HepG2 (cell line): Measurements from ENCODE around the gene MYOC.

Experiments used
- HIVEP1 ChIP-seq: sonication (generic); formaldehyde crosslinking; IDR thresholded peaks from 2 replicates; pipeline ENCODE4 v1.4.0; 2020; ENCODE audit warnings: mild to moderate bottlenecking, missing genetic modification reagents
- JUNB ChIP-seq: sonication (generic); formaldehyde crosslinking; IDR thresholded peaks from 2 replicates; pipeline ENCODE4 v1.8.0; 2022; ENCODE audit warnings: missing genetic modification reagents, mild to moderate bottlenecking, borderline replicate concordance
- JUND ChIP-seq: sonication (generic); formaldehyde crosslinking; IDR thresholded peaks from 2 replicates; pipeline ENCODE4 v1.8.0; 2022; ENCODE audit warnings: mild to moderate bottlenecking, missing genetic modification reagents
- NPAS2 ChIP-seq: sonication (generic); formaldehyde crosslinking; IDR thresholded peaks from 2 replicates; pipeline ENCODE4 v1.8.0; 2022; ENCODE audit warnings: mild to moderate bottlenecking, missing genetic modification reagents, borderline replicate concordance
- POLR2A ChIP-seq, 2 experiments: IDR thresholded peaks; 2 replicates each; pipeline ENCODE4 v1.6.1; 2011; ENCODE audit warnings: low read depth in 2 of 2, low read length in 2 of 2, mild to moderate bottlenecking in 1 of 2, moderate library complexity in 1 of 2; ENCODE audit not compliant: insufficient read depth in 1 of 2
- POLR2AphosphoS2 ChIP-seq: IDR thresholded peaks from 2 replicates; pipeline ENCODE4 v1.6.1; 2011; ENCODE audit warnings: low read depth, low read length, improper control_type of control experiment
- SMARCC2 ChIP-seq: fragments of 450-650 bp; IDR thresholded peaks from 2 replicates; pipeline ENCODE4 v1.6.1; 2017; ENCODE audit warnings: antibody characterized with exemption, mild to moderate bottlenecking
- TCF12 ChIP-seq, 2 experiments: fragments of 450-650 bp in 1 of 2; sonication (generic) in 1 of 2; formaldehyde crosslinking in 1 of 2; IDR thresholded peaks; 2 replicates each; pipeline versions ENCODE4 v1.6.1 to v1.8.0; 2017 to 2022; ENCODE audit warnings: antibody characterized with exemption in 1 of 2, mild to moderate bottlenecking in 1 of 2, missing genetic modification reagents in 1 of 2, moderate library complexity in 1 of 2
- TF ChIP-seq, protein P1 (sequence below): sonication (generic); formaldehyde crosslinking; IDR thresholded peaks from 2 replicates; pipeline ENCODE4 v1.5.0; 2020; ENCODE audit warnings: mild to moderate bottlenecking, missing genetic modification reagents, moderate library complexity
- TF ChIP-seq, protein P2 (sequence below), 2 experiments: sonication (generic) in 1 of 2; formaldehyde crosslinking in 1 of 2; IDR thresholded peaks; 2 replicates each; pipeline versions ENCODE4 v1.5.1 to v1.6.1; 2011 to 2020; ENCODE audit warnings: borderline replicate concordance in 1 of 2, low read depth in 1 of 2, low read length in 1 of 2, mild to moderate bottlenecking in 1 of 2, missing genetic modification reagents in 1 of 2, moderate library complexity in 1 of 2

- TF ChIP-seq NPAS2 (CRISPR knock-in tag) (no peak), JUND (CRISPR knock-in tag) (no peak), POLR2AphosphoS2 (no peak), JUNB (CRISPR knock-in tag) (no peak), POLR2A (IDR thresholded peaks at IDR 0.05; ENCODE audit: insufficient read depth in 1 of 2, low read depth in 2 of 2, low read length in 2 of 2) (no peak), HIVEP1 (no peak), TCF12 (IDR thresholded peaks at IDR 0.05) (no peak), TCF12 (CRISPR knock-in tag; IDR thresholded peaks at IDR 0.05) (no peak), SMARCC2 (no peak)
- TF ChIP-seq, protein P1, sequence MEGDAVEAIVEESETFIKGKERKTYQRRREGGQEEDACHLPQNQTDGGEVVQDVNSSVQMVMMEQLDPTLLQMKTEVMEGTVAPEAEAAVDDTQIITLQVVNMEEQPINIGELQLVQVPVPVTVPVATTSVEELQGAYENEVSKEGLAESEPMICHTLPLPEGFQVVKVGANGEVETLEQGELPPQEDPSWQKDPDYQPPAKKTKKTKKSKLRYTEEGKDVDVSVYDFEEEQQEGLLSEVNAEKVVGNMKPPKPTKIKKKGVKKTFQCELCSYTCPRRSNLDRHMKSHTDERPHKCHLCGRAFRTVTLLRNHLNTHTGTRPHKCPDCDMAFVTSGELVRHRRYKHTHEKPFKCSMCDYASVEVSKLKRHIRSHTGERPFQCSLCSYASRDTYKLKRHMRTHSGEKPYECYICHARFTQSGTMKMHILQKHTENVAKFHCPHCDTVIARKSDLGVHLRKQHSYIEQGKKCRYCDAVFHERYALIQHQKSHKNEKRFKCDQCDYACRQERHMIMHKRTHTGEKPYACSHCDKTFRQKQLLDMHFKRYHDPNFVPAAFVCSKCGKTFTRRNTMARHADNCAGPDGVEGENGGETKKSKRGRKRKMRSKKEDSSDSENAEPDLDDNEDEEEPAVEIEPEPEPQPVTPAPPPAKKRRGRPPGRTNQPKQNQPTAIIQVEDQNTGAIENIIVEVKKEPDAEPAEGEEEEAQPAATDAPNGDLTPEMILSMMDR (CRISPR knock-in tag): no peak
- TF ChIP-seq, protein P2, sequence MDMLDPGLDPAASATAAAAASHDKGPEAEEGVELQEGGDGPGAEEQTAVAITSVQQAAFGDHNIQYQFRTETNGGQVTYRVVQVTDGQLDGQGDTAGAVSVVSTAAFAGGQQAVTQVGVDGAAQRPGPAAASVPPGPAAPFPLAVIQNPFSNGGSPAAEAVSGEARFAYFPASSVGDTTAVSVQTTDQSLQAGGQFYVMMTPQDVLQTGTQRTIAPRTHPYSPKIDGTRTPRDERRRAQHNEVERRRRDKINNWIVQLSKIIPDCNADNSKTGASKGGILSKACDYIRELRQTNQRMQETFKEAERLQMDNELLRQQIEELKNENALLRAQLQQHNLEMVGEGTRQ (IDR thresholded peaks at IDR 0.05; ENCODE audit: low read depth, low read length): no peak
- TF ChIP-seq, protein P2 (CRISPR knock-in tag; IDR thresholded peaks at IDR 0.05; ENCODE audit: borderline replicate concordance): no peak
Measured at GRCh38 chr1:171635661-171636060, 16.8 kb downstream of the MYOC start.
